Hematopoietic multipotent progenitor cell (in vitro differentiated cells): ENCODE results near the gene EPG5. TPM values are rescaled to one million over a fixed set of nuclear protein-coding genes. Genes with fewer than 3 reads are reported as not detected.

Experiments used
- DNase-seq, 3 donors: peaks; one replicate each; pipeline ENCODE4 v3.0.0-alpha.2; 2011 to 2015; ENCODE audit warnings: low read depth in 2 of 3, low spot score in 2 of 3
- total RNA-seq: library from RNA; depleted of rRNA; stranded (reverse); fragments of >200 nt; gene quantifications from one replicate; pipeline ENCODE4 v1.2.3, GENCODE V29; 2012

The EPG5 gene
- total RNA-seq, 1 donor, result 28.3 TPM

DNA sequence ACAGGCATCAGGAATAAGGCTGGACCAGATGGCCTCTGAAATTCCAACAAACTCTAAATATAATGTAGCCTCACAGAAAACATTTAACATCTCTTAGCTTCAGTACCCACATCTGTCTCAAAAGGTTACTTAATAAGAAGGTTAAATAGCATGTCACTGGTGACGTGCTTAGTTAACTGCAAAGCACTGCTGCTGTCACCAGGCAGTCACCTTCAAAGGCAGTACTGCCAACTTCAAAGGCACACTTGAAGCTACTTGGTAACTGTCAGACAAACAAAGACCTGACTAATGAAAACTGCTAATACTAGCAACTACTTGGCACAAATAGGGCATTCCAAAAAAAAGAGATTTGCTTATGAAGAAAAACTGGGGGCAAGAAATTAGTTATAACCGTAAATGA lies 36.2 kb downstream of the EPG5 start:
- no peak for DNase-seq

DNA sequence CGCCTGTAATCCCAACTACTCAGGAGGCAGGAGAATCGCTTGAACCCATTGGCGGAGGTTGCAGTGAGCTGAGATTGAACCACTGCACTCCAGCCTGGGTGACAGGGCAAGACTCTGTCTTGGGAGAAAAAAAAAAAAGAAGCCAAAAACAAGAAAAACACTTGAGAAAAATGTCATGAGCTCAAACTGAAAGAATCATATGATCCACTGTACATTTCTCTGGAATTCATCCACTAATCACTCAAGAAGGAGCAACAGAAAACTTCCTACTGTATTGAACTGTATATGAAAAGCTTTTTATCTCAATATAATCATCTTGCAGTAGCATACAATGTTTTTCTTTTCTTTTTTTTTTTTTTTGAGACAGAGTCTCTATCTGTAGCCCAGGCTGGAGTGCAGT lies 40.4 kb downstream of the EPG5 start:
- DNase-seq, result no peak

DNA sequence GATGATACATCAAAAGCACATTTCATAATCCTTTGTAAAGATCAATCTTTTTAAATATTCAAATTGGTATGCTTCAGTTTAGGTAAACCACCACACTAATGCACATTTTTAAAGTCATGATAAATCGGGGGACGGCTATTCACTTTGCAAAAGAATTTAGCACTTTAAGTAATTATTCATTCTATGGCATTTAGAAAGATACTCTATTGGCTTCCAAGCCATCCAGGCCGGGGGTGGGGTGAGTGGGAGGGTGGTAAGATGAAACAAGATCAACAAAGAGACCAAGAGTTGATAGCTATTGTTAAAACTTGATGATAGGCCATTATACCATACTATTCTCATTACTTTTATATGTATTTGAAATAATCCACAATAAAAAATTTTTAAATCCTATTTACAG lies 41.0 kb downstream of the EPG5 start:
- DNase-seq, result no peak

DNA sequence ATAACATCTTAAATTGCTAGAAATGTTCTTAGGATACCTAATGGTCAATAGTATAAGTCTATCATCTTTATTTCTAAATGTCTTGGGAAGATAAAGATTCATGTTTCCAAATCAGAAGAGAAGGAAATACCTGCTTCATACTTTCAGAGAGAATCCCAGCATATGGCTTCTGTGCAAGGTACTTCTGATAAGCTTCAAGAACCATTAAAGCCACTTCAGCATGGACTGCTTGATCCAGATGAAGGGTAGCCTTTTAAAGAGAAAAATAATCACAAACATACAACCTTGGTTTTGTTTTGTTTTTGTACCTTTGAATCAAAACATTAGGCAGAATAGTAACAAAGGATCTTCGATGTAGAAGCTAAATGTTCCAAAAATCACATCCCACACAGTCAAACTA lies 44.0 kb downstream of the EPG5 start:
- no peak for DNase-seq

DNA sequence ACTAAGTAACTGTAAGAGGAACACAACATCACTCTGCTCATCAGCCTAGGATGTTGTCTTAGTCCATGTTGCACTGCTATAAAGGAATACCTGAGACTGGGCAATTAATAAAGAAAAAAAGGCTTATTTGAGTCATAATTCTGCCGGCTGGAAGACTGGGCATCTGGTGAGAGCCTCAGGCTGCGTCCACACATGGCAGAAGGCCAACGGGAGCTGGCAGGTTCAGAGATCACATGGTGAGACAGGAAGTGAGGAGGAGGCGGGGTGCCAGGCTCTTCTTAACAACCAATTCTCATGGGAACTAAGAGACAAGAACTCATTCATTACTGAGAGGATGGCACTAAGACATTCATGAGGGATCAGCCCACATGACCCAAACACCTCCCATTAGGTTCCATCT lies 46.8 kb downstream of the EPG5 start:
- peak in 2 of 3 donors; percentile 10 to 26 for DNase-seq

DNA sequence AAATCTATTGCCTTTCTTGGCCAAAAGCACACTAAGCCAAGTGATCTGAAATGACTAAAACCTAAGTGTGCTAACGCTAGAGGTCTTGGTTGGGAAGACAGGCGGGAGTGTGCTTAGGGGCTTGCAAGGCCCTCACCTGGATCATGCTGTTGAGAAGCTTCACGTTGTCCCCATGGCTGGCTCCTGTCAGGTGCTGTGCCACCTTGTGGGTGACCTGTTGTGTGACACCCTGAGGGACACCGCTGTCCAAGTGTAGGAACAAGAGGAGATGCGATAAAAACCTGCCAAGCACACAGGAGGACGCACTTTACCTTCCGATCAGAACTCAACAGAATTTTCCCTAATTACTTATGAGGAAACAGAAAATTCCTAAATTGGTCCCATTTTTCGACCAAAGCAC lies 50.8 kb downstream of the EPG5 start:
- peak in 2 of 3 donors; percentile 3 to 9 for DNase-seq

DNA sequence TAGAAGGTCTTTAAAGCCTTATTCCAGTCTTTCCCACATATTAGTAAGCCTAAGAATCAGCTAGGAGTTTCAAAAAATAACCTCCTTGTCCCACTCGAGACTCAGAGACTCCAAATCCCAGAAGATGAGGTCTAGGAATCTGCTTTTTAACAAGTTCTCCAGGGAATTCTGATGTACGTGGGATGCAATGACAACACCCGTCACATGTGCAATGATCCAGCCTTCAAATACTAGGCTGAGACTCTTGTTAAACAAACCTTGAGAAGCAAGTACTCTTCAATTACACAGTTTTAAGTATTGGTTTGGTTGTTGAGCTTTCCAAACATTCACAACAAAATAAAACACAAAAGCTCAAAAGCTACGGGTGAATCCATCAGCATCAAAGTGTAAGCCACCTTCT lies 53.9 kb downstream of the EPG5 start:
- no peak for DNase-seq

DNA sequence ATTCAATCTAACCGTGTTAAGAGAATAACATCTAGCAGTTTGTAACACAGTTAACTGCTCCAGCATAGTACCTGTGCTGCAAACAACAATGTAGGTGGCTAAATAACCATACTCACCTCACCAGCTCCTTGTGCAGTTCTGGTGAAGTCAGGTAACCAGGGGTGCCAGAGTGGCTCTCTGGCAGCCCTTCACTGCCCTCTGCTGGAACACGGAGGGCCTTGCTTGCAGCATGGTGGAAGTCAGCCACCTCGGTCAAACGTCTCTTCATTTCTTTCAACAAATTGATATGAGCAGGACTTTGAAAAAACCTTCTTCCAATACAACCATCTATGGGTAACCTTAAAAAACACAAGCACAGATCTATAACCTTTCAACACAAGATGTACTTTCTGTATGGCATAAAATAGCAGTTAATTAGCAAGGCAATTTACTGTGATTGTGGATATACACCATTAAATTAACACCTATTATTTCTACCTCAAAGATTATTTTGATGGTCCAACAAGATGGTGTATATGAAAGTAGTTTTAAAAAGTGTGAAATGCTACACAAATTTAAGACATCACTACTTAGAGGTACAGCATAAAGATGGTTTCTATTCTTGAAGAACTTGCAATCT lies 56.6 kb downstream of the EPG5 start:
- DNase-seq, result peak; percentile 17 to 70 (median 39)

DNA sequence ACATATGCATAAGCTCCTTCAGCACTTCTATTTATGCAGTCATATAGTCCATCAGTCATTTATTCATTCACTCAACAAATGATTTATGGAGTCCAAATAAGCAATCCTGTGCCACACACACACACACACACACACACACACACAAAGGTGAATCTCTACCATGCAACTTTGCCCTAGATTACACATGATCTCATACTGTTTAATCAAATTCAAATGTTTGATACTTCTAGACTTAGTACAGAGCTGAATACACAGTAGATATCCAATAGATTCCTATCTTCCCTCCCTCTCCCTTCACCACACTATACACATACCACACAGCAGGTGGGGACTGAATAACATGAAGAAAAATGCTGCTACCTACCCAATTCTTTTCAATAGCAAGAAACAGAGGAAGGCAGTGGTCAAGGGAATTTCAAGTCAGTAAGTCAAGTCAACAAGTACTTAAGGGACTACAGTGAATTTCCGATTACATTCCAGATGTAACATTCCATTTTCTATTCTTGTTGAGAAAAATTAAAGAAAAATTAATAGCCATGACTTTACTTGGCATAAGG lies 65.4 kb downstream of the EPG5 start:
- no peak for DNase-seq

DNA sequence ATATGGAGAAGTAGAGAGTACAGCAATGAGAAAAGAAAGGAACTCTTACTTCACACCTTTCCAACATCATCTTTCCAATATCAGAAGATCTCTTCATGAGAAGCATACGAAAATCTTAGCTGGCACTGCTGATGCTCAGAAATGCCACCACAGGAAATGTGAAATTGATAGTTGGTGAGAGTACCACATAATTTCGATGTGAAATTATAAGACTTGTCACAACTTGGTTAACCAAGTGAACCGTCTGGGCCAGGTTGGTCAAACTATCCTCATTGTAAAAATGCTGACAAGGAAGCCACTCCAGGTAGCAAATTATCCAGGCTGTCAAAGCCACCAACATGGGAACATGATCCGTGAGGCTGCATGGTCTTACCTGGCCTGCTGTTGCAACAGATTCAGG lies 66.5 kb downstream of the EPG5 start:
- no peak for DNase-seq

DNA sequence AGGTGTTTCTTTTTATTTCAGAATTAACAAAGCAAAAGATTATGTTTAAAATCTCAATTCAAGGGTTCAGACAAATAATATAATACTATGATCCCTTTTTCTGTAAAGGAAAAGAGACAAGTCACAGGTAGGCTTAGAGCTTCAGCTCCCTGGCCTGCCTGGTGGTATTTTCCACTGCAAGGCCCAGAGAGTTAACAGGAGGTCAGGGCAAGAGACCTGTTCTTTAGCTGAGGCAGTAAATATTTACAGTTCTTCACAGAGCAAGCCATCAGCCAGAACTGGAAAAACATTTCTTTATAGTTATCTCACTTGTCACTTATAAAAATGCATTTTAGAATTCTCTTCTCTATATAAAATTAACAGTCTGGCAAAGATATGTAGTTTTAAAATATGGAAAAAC lies 70.1 kb downstream of the EPG5 start:
- no peak for DNase-seq

DNA sequence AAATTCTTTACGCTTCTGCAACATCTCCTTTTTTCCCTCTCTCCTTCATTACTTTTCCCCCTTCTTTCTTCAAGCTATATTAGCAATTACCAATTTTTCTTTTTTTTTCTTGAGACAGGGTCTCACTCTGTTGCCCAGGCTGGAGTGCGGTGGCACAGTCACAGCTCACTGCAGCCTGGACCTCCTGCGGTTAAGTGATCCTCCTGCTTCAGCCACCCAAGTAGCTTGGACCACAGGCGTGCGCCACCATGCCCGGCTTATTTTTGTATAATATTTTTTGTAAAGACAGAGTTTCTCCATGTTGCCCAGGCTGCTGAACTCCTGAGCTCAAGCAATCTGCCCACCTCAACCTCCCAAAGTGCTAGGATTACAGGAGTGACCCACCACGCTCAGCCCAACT lies 70.7 kb downstream of the EPG5 start:
- DNase-seq, result no peak

DNA sequence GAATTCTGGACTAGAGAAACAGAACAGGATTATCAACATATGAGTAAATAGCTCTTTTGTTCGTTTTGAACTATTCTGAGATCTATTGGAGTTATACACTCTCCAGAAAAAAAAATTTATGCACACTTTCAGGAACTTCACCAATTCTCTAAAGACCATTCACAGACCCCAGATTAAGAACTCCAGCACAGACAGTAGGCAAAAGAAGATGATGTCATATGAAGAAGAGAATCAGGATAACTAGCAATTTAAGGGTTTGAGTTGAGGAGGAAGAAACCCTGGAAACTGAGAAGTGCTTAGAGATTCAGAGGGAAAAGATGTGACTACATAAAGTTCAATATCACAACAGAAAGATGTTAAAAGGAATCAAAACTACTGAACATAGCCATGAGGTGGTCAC lies 71.8 kb downstream of the EPG5 start:
- no peak for DNase-seq

DNA sequence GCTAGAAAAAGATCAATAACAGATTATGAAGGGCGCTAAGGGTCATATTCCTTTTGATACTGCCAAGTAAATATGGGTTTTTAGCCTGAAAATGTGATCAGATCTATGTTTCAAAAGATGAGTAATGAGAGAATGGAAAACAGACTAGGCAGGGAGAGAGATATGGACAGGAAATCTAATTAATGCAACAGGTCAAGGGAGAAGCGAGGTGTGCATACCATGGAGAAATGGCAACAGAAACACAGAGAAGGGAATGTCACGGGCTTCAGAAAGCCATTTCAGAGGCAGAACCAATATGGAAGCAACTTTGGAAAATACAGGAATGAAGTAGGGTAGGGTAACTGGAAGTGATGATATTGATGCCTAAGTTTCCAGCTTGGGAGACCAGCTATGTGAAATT lies 72.3 kb downstream of the EPG5 start:
- no peak for DNase-seq

DNA sequence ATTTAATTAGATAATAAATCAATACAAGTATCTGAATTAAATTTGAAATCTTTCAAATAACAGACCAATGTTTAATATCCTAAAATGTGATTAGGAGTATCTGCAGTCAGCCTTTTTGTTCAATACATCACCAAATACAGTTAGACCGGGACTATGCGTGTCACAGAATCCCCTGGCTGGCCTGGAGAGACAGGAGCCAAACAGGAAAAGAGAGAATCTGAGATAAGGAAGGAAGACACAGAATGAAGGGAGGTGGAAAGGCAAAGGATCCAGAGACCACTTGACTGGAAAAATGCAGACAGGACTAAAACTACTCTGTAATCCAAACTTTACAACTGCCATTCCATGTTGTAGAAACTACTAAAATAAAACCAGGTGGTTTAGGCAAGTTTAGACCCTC lies 75.3 kb downstream of the EPG5 start:
- DNase-seq, result no peak

DNA sequence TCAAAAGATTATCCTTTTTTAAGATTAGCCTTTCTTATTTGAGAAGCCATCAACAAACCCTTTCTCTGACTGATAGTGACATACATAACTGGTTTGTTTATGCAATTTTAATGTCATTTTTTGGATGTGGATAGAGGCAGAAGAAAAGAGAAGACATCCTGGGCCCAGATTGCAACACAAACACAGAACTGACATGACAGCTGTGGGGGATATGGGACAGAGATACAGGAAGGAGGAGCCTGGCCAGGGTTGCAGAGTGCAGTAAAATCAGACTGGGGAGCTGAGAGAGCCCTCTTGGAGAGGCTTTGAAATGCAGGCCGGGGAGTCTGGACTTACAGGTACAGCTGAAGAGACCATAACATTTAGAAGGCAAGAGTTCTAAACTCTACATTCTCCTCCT lies 76.5 kb downstream of the EPG5 start:
- no peak for DNase-seq

DNA sequence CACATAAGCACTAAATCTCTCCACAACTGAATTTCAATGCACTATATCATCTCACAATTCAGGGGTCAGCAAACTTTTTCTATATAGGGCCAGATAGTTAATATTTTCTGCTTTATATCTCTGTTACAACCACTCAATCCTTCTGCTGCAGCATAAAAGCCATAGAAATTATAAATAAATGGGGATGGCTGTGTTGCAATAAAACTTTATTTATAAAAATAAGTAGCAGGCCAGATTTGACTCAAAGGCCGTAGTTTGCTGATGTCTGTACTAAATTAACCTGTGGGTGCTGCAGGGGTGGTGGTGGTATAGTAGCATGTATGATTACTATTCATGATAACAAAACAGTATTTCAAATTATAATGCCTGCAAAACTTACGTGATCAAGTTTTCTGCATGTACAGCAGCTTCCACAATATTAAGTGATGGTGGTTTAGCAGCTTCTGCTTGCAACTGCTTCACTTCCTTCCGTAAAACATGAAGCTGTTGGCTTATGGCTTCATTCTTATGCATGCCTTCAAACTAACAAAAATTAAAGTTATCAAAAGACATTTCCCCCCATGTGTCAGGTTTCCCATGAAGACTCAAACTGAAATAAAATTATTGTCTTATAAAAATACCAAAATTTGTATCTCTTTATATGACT lies 77.6 kb downstream of the EPG5 start:
- DNase-seq, result peak in 1 of 3 donors; percentile 4

DNA sequence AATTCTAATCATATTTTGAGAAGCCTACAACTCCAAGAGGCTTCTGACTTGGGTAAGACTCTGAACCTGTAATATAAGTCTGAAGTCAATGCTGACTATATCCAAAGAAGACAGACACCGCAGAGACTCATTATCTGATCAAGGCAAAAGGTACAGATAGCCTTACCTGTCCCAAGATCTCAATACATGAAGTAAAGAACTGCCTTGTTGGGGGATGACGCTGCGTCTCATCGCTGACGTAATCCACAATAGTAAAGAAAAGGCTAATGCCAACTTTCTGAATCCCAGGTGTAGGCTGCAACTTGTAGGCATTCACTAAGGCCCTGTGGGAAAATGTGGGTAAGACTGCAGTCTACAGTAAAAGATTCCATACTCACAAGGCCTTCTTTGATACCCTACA lies 79.5 kb downstream of the EPG5 start:
- no peak for DNase-seq

DNA sequence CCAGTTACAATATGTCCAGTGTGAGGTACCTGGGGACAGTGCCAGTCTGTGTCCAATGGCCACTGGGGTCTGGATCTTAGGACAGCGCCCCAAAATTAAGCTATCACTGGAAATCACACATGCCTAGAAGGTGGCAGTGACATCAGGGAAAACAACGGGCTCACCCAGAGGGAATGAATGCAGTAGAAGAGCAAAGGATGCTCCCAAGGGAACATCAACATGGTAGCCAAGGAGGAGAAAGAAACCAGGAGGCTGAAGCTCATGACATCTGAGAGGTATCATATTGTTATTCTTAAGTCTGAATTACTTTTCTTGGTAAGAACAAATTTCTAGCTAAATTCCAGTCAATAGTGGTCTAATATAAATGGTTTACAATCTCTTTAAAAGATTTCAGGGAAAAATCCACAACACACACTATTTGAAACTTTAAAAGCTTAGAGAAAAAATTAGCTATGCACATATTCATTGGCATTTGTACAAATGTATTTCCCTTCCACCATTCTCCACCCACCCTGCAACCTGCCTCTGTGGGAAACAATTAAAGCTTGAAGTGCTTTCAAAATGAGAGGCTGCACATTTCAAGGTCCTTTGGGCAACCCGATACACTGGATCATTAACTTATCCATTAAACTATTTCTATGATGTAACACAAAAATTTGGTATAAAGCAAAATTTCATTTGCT lies 86.1 kb downstream of the EPG5 start:
- DNase-seq, result no peak

DNA sequence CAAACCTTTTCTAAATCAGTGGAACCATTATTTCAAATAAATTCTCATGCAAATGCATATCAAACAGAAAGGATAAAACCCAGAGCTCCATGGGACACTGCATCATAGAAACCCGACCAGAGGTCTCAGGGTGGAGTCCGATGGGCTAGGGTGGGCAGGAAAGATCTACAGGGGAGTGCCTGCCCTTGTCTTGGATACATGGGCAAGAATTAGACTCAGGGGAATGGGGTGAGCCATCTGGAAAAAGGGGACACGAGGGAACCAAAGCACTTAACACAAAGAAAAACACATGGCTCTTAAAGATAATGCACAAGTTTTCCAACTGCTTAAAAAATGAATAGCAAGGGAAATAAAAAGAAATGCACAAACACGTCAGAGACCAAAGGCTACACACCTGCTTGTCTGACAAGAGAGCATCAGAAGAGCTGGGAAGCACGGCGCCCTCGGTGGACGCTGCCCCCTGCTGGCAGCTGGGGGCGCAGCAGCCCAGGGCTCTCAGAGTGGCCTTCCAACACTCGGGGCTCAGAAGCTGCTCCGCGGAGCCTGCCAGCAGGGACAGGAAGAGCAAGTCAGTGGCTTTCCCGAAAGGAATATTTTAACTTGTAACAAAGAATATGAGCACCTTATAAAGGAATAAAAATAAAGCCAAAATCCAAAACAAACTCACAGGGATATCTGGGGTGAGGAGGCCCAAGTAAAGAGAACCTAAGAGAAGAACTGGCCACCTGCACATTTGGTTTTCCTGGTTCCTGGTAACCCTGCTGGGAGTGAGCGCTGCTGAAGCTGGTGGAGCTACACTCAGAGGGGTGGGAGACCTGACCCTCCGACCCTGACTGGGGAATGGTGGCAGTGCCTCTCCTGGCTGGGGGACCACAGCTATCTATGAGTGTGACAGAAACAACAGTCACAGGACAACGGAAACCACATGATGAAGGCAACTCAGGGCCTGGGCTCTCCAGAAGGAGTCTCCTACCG lies 87.2 kb downstream of the EPG5 start:
- peak; percentile 43 to 62 (median 57) for DNase-seq

DNA sequence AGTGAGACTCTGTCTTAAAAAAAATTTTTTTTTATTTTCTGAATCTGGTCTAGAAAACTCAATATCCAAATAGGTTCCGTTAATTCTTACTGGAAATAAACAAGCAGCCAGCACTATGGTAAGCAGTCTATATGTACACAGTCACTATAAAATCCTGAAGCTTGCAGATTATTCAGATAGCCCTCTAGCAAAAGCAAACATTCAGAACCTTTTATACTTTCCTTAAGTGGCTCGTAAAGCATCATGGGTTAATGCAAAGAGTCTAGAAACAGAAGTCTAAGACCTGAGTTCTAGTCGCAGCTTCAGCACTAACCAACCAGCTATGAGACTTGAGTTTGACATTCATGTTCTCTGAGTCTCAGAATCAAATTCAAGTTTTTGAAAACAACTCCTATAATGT lies 89.7 kb downstream of the EPG5 start:
- no peak for DNase-seq
